GM23338 (cell line): ENCODE results near the gene NGEF. TPM values are rescaled to one million over a fixed set of nuclear protein-coding genes. Genes with fewer than 3 reads are reported as not detected.

ENCODE experiments used
- CTCF ChIP-seq, 2 experiments: fragments of 200-600 bp in 1 of 2; sonication (generic) in 1 of 2; conservative IDR thresholded peaks; 2 replicates each; pipeline versions ENCODE4 v1.5.1 to v1.6.1; 2016 to 2017; ENCODE audit warnings: antibody characterized with exemption in 2 of 2, low read depth in 2 of 2, mild to moderate bottlenecking in 2 of 2, moderate library complexity in 1 of 2
- EZH2phosphoT487 ChIP-seq: fragments of 200-600 bp; sonication (generic); IDR thresholded peaks from one replicate; pipeline ENCODE4 v1.8.1; 2018; ENCODE audit warnings: antibody characterized with exemption; ENCODE audit not compliant: unreplicated experiment
- NANOG ChIP-seq: IDR thresholded peaks from 2 replicates; pipeline ENCODE4 v1.6.1; 2016; ENCODE audit warnings: antibody characterized with exemption, borderline replicate concordance
- REST ChIP-seq: IDR thresholded peaks from one replicate; pipeline ENCODE4 v1.6.1; 2018; ENCODE audit warnings: antibody characterized with exemption; ENCODE audit not compliant: unreplicated experiment
- STAT1 ChIP-seq: IDR thresholded peaks from one replicate; pipeline ENCODE4 v1.6.1; 2016; ENCODE audit warnings: antibody characterized with exemption; ENCODE audit not compliant: unreplicated experiment
- ZNF114 ChIP-seq: fragments of 250-450 bp; sonication (Bioruptor Pico); IDR thresholded peaks from 2 replicates; pipeline ENCODE4 v1.5.0; 2020; ENCODE audit warnings: mild to moderate bottlenecking, moderate library complexity
- ZNF331 ChIP-seq: fragments of 250-450 bp; sonication (Bioruptor Pico); IDR thresholded peaks from 2 replicates; pipeline ENCODE4 v1.5.0; 2020; ENCODE audit warnings: low read depth, mild to moderate bottlenecking, moderate library complexity
- ZNF462 ChIP-seq: fragments of 250-450 bp; sonication (Bioruptor Pico); IDR thresholded peaks from 2 replicates; pipeline ENCODE4 v1.5.0; 2020; ENCODE audit warnings: mild to moderate bottlenecking, moderate library complexity
- polyA plus RNA-seq: library from polyadenylated mRNA; unstranded; fragments of >200 nt; fragmentation: Nextera tagmentation; extraction: Ambion mirVana; gene quantifications from 2 replicates; pipeline ENCODE4 v1.2.1, GENCODE V29; 2016
- total RNA-seq: library from RNA; depleted of rRNA; stranded (reverse); fragments of >200 nt; shearing (Covaris generic); gene quantifications from 2 replicates; pipeline ENCODE4 v1.2.3, GENCODE V29; 2014
- TF ChIP-seq, protein P1 (sequence below): IDR thresholded peaks from 2 replicates; pipeline ENCODE4 v1.6.1; 2016; ENCODE audit warnings: antibody characterized with exemption

NGEF gene
- total and polyA plus RNA-seq, 2 experiments from 2014 or later, result 1.8 to 5.4 TPM

DNA sequence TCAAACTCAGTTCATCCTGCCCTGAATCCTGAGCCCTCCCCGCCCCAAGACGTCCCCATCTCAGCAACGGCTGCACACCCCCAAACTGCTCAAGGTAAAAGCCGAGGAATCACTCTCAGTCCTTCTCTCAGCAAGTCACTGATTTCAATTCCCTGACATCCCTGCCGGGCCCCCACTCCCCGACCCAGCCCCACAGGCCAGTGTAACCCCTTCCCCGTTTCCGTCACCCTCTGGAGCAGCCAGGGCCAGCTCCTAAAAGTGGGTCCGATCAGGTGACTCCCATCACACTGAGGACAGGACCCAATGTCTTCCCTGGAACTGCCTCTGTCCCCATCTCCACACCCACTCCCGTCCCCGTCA is 122.5 kb downstream of the NGEF start (continued):
- TF ChIP-seq ZNF462 (CRISPR knock-in tag) (no peak), ZNF331 (CRISPR knock-in tag) (no peak), NANOG (no peak), CTCF (conservative IDR thresholded peaks at IDR 0.05; ENCODE audit: low read depth in 2 of 2) (no peak), EZH2phosphoT487 (no peak), ZNF114 (CRISPR knock-in tag) (no peak), REST (no peak), STAT1 (no peak)
- TF ChIP-seq, protein P1, sequence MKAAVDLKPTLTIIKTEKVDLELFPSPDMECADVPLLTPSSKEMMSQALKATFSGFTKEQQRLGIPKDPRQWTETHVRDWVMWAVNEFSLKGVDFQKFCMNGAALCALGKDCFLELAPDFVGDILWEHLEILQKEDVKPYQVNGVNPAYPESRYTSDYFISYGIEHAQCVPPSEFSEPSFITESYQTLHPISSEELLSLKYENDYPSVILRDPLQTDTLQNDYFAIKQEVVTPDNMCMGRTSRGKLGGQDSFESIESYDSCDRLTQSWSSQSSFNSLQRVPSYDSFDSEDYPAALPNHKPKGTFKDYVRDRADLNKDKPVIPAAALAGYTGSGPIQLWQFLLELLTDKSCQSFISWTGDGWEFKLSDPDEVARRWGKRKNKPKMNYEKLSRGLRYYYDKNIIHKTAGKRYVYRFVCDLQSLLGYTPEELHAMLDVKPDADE, result no peak
